ENCODE data around the gene C1orf21.

- no peak for TF ChIP-seq SP1 (CRISPR knock-in tag; conservative IDR thresholded peaks at IDR 0.05)
- TF ChIP-seq STAT6 (CRISPR knock-in tag; conservative IDR thresholded peaks at IDR 0.05; ENCODE audit: low read depth): no peak
- TF ChIP-seq, protein P1, sequence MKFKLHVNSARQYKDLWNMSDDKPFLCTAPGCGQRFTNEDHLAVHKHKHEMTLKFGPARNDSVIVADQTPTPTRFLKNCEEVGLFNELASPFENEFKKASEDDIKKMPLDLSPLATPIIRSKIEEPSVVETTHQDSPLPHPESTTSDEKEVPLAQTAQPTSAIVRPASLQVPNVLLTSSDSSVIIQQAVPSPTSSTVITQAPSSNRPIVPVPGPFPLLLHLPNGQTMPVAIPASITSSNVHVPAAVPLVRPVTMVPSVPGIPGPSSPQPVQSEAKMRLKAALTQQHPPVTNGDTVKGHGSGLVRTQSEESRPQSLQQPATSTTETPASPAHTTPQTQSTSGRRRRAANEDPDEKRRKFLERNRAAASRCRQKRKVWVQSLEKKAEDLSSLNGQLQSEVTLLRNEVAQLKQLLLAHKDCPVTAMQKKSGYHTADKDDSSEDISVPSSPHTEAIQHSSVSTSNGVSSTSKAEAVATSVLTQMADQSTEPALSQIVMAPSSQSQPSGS (CRISPR knock-in tag; IDR thresholded peaks at IDR 0.05; ENCODE audit: borderline replicate concordance, low read depth): no peak
- no peak for TF ChIP-seq NR2C2 (CRISPR knock-in tag; IDR thresholded peaks at IDR 0.05)
- TF ChIP-seq, protein P2, sequence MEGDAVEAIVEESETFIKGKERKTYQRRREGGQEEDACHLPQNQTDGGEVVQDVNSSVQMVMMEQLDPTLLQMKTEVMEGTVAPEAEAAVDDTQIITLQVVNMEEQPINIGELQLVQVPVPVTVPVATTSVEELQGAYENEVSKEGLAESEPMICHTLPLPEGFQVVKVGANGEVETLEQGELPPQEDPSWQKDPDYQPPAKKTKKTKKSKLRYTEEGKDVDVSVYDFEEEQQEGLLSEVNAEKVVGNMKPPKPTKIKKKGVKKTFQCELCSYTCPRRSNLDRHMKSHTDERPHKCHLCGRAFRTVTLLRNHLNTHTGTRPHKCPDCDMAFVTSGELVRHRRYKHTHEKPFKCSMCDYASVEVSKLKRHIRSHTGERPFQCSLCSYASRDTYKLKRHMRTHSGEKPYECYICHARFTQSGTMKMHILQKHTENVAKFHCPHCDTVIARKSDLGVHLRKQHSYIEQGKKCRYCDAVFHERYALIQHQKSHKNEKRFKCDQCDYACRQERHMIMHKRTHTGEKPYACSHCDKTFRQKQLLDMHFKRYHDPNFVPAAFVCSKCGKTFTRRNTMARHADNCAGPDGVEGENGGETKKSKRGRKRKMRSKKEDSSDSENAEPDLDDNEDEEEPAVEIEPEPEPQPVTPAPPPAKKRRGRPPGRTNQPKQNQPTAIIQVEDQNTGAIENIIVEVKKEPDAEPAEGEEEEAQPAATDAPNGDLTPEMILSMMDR (IDR thresholded peaks at IDR 0.05): no peak
- TF ChIP-seq MAX (CRISPR knock-in tag; IDR thresholded peaks at IDR 0.05): no peak
- TF ChIP-seq CREM (CRISPR knock-in tag; IDR thresholded peaks at IDR 0.05): no peak
- TF ChIP-seq, protein P3, sequence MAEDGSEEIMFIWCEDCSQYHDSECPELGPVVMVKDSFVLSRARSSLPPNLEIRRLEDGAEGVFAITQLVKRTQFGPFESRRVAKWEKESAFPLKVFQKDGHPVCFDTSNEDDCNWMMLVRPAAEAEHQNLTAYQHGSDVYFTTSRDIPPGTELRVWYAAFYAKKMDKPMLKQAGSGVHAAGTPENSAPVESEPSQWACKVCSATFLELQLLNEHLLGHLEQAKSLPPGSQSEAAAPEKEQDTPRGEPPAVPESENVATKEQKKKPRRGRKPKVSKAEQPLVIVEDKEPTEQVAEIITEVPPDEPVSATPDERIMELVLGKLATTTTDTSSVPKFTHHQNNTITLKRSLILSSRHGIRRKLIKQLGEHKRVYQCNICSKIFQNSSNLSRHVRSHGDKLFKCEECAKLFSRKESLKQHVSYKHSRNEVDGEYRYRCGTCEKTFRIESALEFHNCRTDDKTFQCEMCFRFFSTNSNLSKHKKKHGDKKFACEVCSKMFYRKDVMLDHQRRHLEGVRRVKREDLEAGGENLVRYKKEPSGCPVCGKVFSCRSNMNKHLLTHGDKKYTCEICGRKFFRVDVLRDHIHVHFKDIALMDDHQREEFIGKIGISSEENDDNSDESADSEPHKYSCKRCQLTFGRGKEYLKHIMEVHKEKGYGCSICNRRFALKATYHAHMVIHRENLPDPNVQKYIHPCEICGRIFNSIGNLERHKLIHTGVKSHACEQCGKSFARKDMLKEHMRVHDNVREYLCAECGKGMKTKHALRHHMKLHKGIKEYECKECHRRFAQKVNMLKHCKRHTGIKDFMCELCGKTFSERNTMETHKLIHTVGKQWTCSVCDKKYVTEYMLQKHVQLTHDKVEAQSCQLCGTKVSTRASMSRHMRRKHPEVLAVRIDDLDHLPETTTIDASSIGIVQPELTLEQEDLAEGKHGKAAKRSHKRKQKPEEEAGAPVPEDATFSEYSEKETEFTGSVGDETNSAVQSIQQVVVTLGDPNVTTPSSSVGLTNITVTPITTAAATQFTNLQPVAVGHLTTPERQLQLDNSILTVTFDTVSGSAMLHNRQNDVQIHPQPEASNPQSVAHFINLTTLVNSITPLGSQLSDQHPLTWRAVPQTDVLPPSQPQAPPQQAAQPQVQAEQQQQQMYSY (CRISPR knock-in tag; IDR thresholded peaks at IDR 0.05): no peak
- TF ChIP-seq CBFB (CRISPR knock-in tag; IDR thresholded peaks at IDR 0.05; ENCODE audit: low read depth): no peak
- TF ChIP-seq CREB1 (CRISPR knock-in tag; IDR thresholded peaks at IDR 0.05): no peak
Observed at GRCh38 chr1:184598403-184599193, 211.8 kb downstream of the C1orf21 start.

Measured in WTC11 (cell line).